ENCODE data around the gene SIX4.
A peak's percentile ranks its signal among the peaks of the same experiment; 100 is the strongest.
"Not testable (repeated sequence)": the region's sequence is repeated elsewhere in the genome, so short reads cannot be mapped to it uniquely, and the experiment has no call there.

Gene SIX4

DNA sequence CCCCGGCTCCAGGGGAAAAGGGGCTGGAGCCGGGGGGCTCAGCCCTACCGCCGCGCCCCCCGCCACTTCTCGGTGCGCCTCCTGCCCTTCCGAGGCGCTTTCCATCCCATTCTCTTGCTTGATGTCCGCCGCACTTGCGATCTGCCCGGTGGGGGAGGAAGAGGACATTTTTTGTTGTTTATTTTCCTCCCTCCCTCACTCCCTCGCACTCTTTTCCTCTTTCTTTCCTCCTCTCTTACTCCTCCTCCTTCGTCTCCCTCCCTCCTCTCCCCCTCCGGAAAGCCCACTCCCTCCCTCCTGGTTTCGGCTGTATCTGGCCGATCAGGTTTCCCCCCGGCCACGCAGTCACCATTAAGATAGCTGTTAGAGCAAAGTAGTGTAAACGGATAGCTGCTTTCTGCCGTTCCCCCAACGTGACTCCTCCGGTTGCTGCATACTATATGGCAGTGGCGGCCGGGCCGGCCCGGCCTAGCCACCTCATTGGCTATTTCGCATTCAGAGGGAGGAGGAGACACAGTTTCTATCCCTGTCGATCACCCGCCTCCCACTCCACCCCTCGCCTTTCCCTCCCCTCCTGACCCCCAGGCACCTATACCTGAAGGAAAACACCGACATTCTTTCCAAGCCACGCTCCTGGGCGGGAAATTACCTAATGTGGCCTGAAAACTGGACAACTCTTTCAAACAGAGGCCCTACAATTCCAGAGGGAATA, at the start of gene SIX4:
Gene SIX4 (minus strand): TSS at position 445 of the 712 bp plus-strand sequence. CDS start 277 bp downstream, at position 168.
- no peak for DNase-seq (ENCODE audit: low spot score)

DNA sequence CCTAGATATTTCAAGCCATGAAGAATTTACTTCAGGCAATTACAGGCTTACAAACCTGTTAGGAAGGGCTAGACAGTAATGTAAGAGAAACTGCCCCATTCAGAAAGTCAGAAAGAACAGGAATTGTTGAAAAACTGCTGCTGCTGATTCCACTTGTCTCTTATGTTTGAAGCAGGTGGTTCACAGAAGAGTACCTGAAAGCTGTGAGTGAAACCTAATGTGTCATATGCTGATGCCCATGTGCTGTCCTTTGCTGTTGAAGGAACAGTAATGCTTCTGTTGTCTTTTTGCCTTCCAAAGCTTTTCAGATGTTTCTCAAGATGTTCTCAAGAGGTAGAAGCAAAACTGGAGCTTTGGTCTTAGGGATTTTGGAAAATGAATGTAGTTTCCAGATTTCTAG, 49.4 kb upstream of the SIX4 start:
- no peak for DNase-seq (ENCODE audit: low spot score)

DNA sequence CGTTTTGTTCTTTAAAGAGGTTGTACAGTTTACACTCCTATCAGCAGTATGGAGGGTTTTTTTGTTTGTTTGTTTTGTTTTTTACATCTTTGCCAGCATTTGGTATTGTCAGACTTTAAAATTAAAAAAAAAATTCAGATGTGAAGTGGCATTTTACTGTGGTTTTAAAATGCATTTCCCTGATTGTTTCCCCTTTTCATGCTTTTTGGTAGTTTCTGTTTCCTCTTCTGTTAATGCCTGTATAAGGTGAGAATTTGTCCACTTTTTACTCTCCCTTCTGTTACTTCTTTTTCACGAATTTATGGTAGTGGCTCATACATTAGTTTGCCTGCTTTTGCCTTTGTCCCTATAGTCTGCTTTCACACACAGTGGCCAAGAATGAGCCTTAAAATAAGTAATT, 47.0 kb upstream of the SIX4 start:
- no peak for DNase-seq (ENCODE audit: low spot score)

DNA sequence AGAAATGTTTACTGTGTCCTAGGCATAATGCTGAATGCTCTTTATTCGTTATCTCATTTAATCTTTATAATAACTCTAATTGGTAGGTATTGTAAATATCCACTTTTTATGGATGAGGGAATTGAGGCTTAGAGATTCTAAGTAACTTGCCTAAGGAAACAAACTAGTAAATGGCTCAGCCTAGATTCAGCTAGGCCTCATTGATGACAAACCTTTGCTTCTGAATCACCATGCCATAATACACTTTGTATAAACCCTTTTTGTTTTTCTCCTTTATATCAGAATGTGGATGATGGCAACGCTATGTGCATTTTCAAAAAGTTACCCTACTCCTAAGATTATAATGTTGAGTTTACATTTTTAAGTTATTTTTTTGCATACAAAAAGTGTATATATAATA, 44.5 kb upstream of the SIX4 start:
- DNase-seq (ENCODE audit: low spot score) = no peak

DNA sequence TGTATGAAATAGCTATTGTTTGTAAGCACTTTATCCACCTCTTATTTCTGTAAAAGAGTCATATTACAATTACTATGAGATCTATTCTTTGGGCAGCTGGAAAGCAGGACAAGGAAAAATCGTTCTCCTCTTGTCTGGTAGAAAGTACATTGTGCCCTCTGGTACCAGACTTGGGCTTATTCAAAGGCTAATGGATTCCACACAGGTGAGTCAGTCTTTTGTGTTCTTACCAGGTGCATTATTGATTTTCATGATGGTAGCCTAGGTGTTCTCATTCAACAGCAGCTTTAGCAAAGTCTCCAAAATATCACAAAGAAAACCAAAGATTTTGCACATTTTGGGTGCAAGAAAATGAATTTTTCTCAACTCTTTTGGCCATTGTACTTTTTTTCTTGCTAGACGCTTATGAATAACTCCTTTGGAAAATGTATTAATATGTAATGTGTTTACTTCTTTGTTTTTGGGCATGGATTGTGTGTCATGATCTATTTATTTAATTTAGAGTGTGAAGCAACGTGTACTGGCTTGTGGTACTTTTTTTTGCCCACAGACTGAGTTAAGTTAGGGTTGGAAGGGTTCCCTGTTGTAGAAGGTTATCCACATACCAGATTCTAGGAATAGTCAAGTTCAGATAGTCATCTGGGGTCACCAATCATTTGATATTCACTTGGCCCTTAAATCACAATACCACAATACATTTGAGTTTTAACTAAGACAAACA, 36.7 kb upstream of the SIX4 start:
- DNase-seq (ENCODE audit: low spot score) = no peak

DNA sequence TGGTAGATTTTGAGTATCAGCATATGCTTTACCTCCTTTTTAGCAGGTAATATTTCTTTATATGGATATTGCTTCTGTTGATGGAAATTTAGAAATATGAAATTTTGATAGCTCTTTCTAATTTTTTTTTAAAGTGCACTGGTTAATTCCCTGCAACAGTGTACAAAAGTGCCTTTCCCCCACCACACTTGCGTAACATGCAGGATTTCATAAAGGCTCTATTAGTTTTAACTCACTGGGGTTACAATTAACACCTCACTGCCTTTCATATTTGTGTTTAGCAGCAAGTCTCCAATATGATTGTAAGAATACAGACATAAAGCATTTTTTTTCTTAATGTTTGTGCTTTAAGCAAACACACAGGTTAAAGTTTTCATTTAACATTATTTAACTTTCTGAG, 36.1 kb upstream of the SIX4 start:
- DNase-seq (ENCODE audit: low spot score) = no peak

DNA sequence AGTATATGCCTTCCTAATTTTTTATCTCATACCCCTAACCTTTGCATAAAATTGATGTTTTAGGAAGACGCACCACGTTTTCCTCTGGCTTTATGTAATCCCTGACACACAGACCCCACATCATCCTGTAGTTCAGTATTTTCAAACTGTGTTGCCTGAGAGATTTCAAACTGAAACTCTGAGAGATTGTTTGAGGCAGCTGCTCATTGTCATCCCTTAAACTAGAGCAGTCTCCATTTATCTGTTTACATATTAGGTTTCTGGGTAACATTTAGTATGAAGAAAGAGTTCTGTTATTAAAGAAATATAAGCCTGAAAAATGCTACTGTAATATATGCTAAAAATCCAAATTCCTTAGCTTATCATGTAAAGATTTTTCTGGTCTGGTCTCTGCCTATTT, 34.7 kb upstream of the SIX4 start:
- no peak for DNase-seq (ENCODE audit: low spot score)

DNA sequence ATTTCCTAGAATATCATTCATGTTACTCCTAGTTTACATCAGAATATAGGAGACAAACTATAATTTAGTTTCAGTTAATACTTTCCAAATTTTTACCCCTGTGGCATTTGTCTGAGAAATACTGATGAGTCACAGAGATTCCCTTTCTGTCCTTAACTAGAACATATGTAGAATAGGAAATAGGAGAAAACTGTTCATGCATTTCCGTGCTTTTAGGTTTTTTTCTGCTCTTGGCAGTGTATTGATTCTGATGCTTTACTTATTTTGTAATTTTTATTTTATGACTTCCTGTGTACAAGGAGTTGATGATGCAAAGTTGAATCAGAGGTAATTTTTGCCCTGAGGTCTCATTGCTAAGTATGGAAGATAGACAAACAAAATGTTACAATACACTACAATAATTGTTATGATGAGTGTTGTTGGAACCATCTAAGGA, 33.4 kb upstream of the SIX4 start:
- DNase-seq (ENCODE audit: low spot score) = no peak

DNA sequence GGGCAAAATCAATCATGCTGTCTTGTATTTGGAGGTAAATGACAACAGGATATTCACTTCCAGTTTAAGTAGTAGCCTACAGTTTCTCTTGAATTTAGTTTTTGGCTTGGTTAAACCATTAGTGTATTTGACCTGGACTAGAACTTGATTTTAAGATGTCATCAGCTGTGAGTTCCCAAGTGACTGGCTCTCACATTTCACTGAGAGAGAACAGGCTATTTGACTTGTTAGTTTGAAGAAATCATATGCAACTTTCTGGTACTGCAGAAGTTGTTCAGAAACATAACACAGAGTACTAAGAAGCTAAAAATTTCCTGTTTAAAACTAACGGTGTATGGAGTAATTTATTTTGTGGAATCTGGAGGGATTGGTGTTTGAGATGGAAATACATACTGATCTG, 32.7 kb upstream of the SIX4 start:
- no peak for DNase-seq (ENCODE audit: low spot score)

DNA sequence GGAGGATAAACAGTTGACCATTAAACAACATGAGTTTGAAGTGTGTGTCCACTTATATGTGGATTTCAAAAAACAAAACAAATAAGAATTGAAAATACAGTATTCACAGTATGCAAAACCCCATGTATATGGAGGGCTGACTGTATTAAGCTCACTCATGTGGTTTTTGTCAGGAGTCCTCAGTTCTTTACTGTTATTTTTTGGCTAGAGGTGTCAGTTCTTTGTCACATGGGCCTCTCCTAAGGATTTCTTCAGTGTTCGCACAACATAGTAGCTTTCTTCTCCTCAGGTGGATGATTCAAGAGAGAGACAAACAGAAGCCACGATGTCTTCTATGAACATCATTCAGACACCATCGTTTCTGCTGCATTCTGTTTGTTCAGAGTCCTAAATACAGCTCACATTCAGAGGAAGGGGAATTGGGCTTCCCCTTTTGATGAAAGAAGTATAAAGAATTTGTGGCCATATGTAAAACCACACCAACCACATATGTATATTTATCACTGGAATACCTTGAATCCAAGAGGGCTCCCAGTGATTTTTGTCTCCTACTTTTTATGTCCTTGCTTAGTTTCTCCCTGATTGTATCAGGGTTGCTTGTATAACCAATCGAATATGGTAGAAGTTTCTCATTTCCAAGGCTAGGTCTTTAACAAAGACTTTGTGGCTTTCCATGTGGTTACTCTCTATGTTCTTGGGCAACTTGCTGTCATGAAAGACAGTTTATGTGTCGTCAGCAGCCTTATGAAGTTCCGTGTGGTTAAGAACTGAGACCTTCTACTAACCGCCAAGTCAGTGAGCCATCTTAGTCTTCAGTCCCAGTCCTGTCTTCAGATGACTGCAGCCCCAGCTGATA, 29.3 kb upstream of the SIX4 start:
- no peak for DNase-seq (ENCODE audit: low spot score)

DNA sequence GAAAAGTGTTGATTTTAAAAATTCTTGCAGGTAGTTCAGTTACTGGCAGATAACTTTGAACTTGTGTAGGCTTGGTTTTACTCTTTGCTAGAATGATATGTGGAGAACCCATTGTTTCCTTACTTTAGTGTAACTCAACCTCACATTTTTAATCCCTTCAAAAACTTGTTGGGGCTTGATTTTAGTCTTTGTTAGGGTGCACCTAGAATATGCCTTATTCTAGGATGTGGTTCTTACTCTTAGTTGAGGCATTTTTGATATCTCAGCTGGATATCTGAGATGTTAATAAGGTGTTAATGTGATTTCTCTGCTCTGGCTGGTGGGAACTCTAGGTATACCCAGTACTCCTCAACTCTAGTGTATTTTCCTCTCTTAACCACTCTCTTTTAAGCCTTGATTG, 20.4 kb upstream of the SIX4 start:
- no peak for DNase-seq (ENCODE audit: low spot score)

DNA sequence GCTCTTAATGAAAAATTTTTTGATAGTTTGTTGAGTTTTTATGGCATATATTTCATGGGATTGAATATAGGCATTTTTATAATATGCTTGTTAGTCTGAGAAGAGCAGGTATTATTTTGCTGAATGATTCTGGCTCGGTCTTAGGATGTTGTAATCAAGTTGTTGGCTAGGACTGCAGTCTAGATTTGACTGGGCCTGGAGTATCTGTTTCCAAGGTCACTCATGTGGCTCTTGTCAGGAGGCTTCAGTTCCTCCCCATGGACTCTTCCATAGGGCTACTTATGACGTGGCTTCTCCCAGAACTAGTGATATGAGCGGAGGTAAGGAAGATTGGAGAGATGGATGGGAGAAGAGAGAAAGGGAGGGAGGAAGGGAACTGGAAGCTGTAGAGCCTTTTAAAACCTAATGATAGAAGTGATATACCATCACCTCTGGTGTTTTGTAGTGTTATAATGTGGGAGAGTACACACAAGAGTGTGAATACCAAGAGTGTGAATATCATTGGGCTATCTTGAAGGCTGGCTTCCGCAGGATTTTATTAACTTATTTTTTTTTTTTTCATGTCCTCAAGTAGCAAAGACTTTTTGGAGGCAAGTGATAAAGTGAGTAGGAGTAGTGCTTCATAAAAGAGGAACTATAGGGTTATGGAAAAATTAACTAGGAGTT, 14.8 kb upstream of the SIX4 start:
- no peak for DNase-seq (ENCODE audit: low spot score)

DNA sequence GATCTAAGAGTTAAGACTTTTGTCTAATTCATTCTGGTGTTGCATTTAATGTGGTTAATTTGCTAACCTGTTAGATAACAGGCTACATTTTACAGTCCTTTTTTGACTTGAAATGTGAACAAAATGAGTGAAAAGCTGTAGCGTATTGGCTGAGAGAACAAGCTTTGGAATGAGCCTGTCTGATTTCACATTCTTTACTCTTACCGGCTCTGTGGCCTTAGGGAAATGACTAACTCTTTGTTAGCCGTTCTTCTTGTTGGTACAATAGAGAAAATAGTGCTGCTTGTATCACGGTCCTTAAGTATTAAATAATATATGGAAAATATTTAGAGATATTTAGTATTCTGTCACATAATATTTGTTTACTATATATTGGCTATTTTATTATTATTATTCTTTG, 12.3 kb upstream of the SIX4 start:
- DNase-seq (ENCODE audit: low spot score) = no peak

DNA sequence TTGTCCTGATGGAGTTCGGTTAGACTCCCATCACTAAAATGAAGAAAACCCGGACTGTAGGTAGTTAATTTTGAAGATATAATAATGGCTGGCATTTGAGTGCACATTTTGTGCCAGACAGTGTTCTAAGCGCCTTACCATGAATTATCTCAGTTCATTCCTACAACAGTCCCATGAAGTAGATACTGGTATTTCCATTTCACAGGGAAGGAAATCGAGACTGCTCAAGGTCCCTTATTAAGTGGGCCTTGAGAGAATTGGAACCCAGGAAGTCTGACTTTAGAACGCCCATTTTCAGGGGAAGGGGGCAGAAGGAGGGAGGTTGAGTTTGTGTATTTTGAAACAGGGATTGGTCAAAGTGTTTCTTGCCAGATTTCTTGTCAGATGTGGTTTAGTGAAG, 11.3 kb upstream of the SIX4 start:
- no peak for DNase-seq (ENCODE audit: low spot score)

DNA sequence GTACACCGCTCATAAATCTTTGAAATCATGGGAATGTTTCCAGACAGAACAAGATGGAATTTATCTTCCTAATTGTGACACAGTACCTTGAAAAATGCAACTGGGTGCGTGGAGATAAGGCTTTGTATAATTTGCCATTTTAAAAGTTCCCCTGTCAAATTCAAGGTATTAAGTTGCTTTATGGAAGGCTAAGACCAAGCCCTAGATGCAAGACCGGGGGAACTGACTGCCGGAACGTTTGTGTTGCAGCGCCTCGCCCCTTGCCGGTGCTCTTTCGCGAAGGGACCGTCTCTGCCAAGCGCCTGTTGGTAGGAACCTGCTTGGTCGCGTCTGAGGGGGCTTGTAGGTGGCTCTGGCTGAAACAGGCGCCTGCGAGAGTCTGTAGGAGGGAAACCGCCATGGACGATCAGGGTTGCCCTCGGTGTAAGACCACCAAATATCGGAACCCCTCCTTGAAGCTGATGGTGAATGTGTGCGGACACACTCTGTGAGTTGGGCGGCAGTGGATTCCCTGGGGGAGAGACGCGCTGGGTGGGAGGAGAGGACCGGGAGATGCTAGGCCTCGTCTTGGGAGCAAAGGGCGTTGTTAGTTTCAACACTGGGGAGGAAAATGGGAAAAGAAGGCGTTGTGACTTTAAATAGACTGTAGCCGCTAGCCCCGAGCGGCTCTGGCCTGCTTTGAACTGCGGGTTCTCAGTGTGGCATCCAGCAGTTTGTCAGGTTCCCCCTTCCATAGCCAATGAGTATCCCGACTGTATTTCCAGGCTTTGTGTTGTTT, 10.5 kb upstream of the SIX4 start, which contains the start of gene MNAT1:
Gene MNAT1 (plus strand): TSS at position 297 of the 778 bp plus-strand sequence. CDS start 102 bp downstream, at position 399.
- DNase-seq (ENCODE audit: low spot score) = peak; percentile 37

DNA sequence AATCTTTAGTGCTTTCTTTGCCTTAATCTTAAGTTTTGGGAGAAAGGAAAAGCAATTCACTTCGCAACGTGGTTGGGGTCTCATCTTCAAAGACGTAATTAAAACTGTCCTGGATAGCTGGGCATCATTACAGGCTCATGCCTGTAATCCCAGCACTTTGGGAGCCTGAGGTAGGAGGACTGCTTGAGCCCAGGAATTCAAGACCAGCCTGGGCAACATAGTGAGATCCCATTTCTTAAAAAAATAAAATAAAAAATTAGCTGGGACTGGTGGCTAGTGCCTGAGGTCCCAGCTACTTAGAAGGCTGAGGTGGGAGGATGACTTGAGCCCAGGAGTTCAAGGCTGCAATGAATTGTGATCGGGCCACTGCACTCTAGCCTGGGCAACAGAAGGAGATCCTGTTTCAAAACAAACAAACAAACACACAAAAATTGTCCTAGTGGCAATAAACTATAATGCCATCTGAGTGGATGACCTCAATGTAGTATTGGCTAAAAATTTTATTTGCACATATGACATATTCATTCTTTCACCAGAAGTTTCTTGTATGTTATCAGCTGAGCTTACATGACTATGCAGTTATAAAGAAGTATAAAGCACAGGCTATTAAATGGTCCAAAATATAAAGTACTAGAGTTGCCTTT, 8.8 kb upstream of the SIX4 start:
- DNase-seq (ENCODE audit: low spot score) = no peak

DNA sequence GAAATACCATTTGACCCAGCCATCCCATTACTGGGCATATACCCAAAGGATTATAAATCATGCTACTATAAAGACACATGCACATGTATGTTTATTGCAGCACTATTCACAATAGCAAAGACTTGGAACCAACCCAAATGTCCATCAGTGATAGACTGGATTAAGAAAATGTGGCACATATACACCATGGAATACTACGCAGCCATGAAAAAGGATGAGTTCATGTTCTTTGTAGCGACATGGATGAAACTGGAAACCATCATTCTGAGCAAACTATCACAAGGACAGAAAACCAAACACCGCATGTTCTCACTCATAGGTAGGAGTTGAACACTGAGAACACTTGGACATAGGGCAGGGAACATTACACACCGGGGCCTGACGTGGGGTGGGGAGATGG, 7.1 kb upstream of the SIX4 start:
- not testable (repeated sequence) for DNase-seq (ENCODE audit: low spot score)

DNA sequence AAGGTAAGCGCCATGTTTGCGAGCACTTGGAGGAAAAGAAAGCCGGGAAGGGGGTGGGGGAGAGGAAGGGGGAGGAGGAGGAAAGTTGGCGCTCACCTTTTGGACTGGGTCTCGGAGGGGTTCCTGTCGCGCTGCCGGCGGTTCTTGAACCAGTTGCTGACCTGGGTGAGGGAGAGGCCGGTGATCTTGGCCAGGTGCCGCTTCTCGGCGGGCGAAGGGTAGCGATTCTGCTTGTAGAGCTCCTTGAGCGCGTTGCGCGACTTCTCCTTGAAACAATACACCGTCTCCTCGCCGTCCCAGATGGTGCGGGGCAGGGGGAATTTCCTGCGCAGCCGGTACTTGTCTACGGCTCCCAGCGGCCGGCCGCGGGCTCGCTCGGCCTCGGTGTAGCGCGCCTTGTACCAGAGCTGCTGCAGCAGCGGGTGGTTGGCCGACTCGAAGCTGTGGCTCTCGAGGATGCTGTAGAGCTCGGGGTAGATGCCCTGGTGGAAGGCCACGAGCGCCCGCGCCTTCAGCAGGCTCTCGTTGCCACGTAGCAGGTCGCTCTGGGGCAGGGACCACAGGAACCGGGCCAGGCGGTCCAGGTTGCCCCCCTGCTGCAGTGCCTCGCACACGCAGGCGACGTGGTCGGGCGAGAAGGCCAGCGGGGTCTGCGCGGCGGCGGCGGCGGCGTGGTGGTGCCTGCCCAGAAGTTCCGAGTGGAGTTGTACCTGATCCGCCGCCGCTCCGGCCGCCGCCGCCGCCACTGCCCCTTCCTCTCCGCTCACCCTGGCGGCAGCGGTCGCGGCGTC, 840 bp downstream of the SIX4 start:
- DNase-seq (ENCODE audit: low spot score) = no peak

DNA sequence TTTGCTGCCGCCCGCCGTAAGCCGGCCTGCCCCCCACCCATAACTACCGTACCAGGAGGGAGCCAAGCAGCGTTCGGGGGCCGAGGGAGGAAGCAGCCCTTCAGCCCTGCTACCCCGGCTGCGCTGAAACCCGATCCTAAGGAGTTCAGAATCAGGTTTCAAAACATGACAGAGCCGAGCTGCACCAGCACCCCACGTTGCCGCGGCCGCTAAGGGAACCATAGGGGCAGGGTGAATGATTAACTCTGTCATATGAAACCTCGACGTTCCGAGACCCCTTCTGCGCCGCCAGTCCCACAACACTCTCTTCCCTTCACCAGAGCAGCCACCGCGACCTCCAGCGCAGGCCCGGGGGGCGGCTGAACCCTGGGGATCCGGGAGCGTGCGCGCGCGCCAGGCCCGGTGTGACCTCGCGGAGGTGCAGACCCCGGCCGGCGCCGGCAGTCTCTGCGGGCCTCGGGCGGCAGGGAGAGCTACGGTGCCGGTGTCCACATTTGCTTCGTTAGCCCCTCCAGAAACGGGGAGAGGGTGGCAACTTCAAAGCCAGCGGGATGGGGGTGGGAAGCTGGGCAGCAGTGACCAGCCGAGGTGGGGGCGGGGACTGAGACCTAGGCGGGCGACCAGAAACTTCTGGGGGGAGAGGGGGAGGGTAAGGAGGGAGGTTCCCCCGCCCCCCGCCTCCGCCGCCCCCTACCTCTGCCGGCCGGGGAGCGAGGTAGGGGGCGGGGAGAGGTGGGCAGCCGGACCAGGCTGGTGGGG, 1.6 kb downstream of the SIX4 start:
- DNase-seq (ENCODE audit: low spot score) = no peak

DNA sequence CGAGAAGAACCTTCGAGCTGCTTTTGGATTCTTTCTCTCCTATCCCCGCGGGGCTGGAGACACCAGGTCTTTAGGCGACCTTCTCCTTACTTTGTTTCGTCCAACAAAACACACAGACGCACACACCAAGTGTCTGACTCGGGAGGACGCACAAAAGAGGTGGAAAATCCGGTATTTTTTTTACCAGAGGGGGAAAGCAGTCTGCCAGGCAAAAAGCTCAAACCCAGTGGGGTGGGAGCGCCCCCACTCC, 2.1 kb downstream of the SIX4 start:
- no peak for DNase-seq (ENCODE audit: low spot score)

Data from hematopoietic multipotent progenitor cell treated with erythropoietin and hydrocortisone succinate and interleukin-3 and kit ligand, for 17 days (in vitro differentiated cells).